H9 (cell line): ENCODE results near the gene RMRP. TPM values are rescaled to one million over a fixed set of nuclear protein-coding genes. Genes with fewer than 3 reads are reported as not detected.

Experiments used
- DNase-seq: peaks from one replicate; pipeline ENCODE4 v3.0.0-alpha.2; 2017
- H2AFZ ChIP-seq: one replicate; pipeline ENCODE4 v1.6.1; 2013; ENCODE audit warnings: mild to moderate bottlenecking, low read length, control low read depth, moderate library complexity
- H2AK5ac ChIP-seq: 2 replicates; pipeline ENCODE4 v1.6.1; 2013; ENCODE audit warnings: low read length, control low read depth, mixed read lengths; ENCODE audit not compliant: insufficient read length
- H2BK120ac ChIP-seq: one replicate; pipeline ENCODE4 v1.6.1; 2013; ENCODE audit warnings: low read depth, mild to moderate bottlenecking, low read length, control low read depth, inconsistent platforms; ENCODE audit not compliant: poor library complexity, severe bottlenecking
- H2BK12ac ChIP-seq: 2 replicates; pipeline ENCODE4 v1.6.1; 2013; ENCODE audit warnings: low read length, control low read depth, mixed read lengths, low read depth; ENCODE audit not compliant: insufficient read length
- H2BK15ac ChIP-seq: 2 replicates; pipeline ENCODE4 v1.6.1; 2013; ENCODE audit warnings: low read depth, low read length, control low read depth
- H2BK20ac ChIP-seq: one replicate; pipeline ENCODE4 v1.6.1; 2013; ENCODE audit warnings: low read depth, mild to moderate bottlenecking, low read length, control low read depth, inconsistent platforms; ENCODE audit not compliant: poor library complexity, severe bottlenecking
- H2BK5ac ChIP-seq: 2 replicates; pipeline ENCODE4 v1.6.1; 2013; ENCODE audit warnings: low read length, control low read depth, mixed read lengths; ENCODE audit not compliant: insufficient read length
- H3K14ac ChIP-seq: 2 replicates; pipeline ENCODE4 v1.6.1; 2013; ENCODE audit warnings: low read length, control low read depth; ENCODE audit not compliant: insufficient read depth
- H3K18ac ChIP-seq: 2 replicates; pipeline ENCODE4 v1.6.1; 2013; ENCODE audit warnings: low read depth, mild to moderate bottlenecking, mixed read lengths, low read length, control low read depth; ENCODE audit not compliant: insufficient read length
- H3K23ac ChIP-seq: 2 replicates; pipeline ENCODE4 v1.6.1; 2013; ENCODE audit warnings: low read length, control low read depth, mixed read lengths, low read depth; ENCODE audit not compliant: insufficient read length
- H3K23me2 ChIP-seq: 2 replicates; pipeline ENCODE4 v1.6.1; 2013; ENCODE audit warnings: low read depth, mild to moderate bottlenecking, mixed read lengths, low read length, control low read depth; ENCODE audit not compliant: insufficient read length, poor library complexity, severe bottlenecking
- H3K27ac ChIP-seq: 2 replicates; pipeline ENCODE4 v1.5.1; 2013; ENCODE audit warnings: low read length, control low read depth, mixed read lengths, low read depth; ENCODE audit not compliant: insufficient read length
- H3K27me3 ChIP-seq: 2 replicates; pipeline ENCODE4 v1.6.1; 2013; ENCODE audit warnings: low read length, control low read depth, inconsistent platforms; ENCODE audit not compliant: insufficient read depth
- H3K4ac ChIP-seq: 2 replicates; pipeline ENCODE4 v1.6.1; 2013; ENCODE audit warnings: low read depth, mild to moderate bottlenecking, control low read depth, inconsistent platforms, low read length, moderate library complexity
- H3K4me1 ChIP-seq: 2 replicates; pipeline ENCODE4 v1.6.1; 2013; ENCODE audit warnings: low read length, control low read depth, inconsistent platforms; ENCODE audit not compliant: insufficient read depth
- H3K4me2 ChIP-seq: 2 replicates; pipeline ENCODE4 v1.6.1; 2013; ENCODE audit warnings: low read length, control low read depth, mixed read lengths; ENCODE audit not compliant: insufficient read length, insufficient read depth
- H3K56ac ChIP-seq: 2 replicates; pipeline ENCODE4 v1.6.1; 2013; ENCODE audit warnings: low read depth, mild to moderate bottlenecking, mixed read lengths, low read length, control low read depth; ENCODE audit not compliant: insufficient read length
- H3K79me1 ChIP-seq: 2 replicates; pipeline ENCODE4 v1.6.1; 2013; ENCODE audit warnings: low read depth, mild to moderate bottlenecking, moderate library complexity, low read length, control low read depth, inconsistent platforms; ENCODE audit not compliant: insufficient read depth, poor library complexity, severe bottlenecking
- H3K79me2 ChIP-seq: 2 replicates; pipeline ENCODE4 v1.6.1; 2013; ENCODE audit warnings: low read length, control low read depth, inconsistent platforms; ENCODE audit not compliant: insufficient read depth
- H3K9ac ChIP-seq: 2 replicates; pipeline ENCODE4 v1.6.1; 2013; ENCODE audit warnings: low read length, control low read depth, mixed read lengths; ENCODE audit not compliant: insufficient read length; ENCODE audit errors: extremely low read depth
- H3K9me3 ChIP-seq: one replicate; pipeline ENCODE4 v1.6.1; 2013; ENCODE audit warnings: low read depth, low read length, inconsistent platforms; ENCODE audit not compliant: control insufficient read depth
- H3T11ph ChIP-seq: one replicate; pipeline ENCODE4 v1.6.1; 2013; ENCODE audit warnings: mild to moderate bottlenecking, low read length, control low read depth, inconsistent platforms
- H4K20me1 ChIP-seq: one replicate; pipeline ENCODE4 v1.6.1; 2013; ENCODE audit not compliant: control insufficient read depth, insufficient read length, insufficient read depth
- H4K5ac ChIP-seq: 2 replicates; pipeline ENCODE4 v1.6.1; 2013; ENCODE audit warnings: low read depth, mild to moderate bottlenecking, mixed read lengths, low read length, control low read depth; ENCODE audit not compliant: insufficient read length
- H4K8ac ChIP-seq: replicated peaks from 2 replicates; pipeline ENCODE4 v1.6.1; 2013; ENCODE audit warnings: low read length, control low read depth, mixed read lengths, low read depth; ENCODE audit not compliant: insufficient read length
- H4K91ac ChIP-seq: 2 replicates; pipeline ENCODE4 v1.6.1; 2013; ENCODE audit warnings: low read depth, mild to moderate bottlenecking, moderate library complexity, mixed read lengths, low read length, control low read depth; ENCODE audit not compliant: insufficient read length
- H3K27ac Mint-ChIP-seq, 3 experiments: 2 replicates in 2 of 3; 3 replicates in 1 of 3; pipeline ENCODE4 v1.8.0; 2020 to 2021; ENCODE audit warnings: mixed read lengths in 3 of 3, mild to moderate bottlenecking in 1 of 3, moderate library complexity in 1 of 3
- H3K27me3 Mint-ChIP-seq: 2 replicates; pipeline ENCODE4 v1.8.0; 2021; ENCODE audit warnings: low read depth, mild to moderate bottlenecking, moderate library complexity, mixed read lengths
- H3K36me3 Mint-ChIP-seq, 3 experiments: 2 replicates in 2 of 3; 3 replicates in 1 of 3; pipeline ENCODE4 v1.8.0; 2020 to 2021; ENCODE audit warnings: low read depth in 3 of 3, mixed read lengths in 3 of 3; ENCODE audit not compliant: insufficient read depth in 1 of 3
- H3K4me1 Mint-ChIP-seq, 2 experiments: 2 replicates each; pipeline ENCODE4 v1.8.0; 2020; ENCODE audit warnings: mixed read lengths in 2 of 2
- H3K4me3 Mint-ChIP-seq, 2 experiments: 2 replicates in 1 of 2; 3 replicates in 1 of 2; pipeline ENCODE4 v1.8.0; 2020 to 2021; ENCODE audit warnings: mild to moderate bottlenecking in 2 of 2, mixed read lengths in 2 of 2, moderate library complexity in 1 of 2
- H3K9me3 Mint-ChIP-seq, 2 experiments: 2 replicates in 1 of 2; 3 replicates in 1 of 2; pipeline ENCODE4 v1.8.0; 2020; ENCODE audit warnings: mild to moderate bottlenecking in 2 of 2, mixed read lengths in 2 of 2, moderate library complexity in 1 of 2
- WGBS: extraction: QIAGEN DNeasy Blood & Tissue Kit; methylation state at CpG from one replicate; pipeline ENCODE4 v1.1.7; 2013; ENCODE audit warnings: missing lambda C conversion rate, low lambda C conversion rate, mixed read lengths; ENCODE audit not compliant: insufficient read length; ENCODE audit errors: extremely low coverage; 5-methylcytosine and 5-hydroxymethylcytosine counted together
- total RNA-seq: library from RNA; stranded (reverse); gene quantifications from 2 replicates; pipeline ENCODE4 v1.2.1, GENCODE V29; 2021
- TF ChIP-seq, protein P1 (sequence below): fragments of 200-600 bp; sonication (generic); conservative IDR thresholded peaks from 3 replicates; pipeline ENCODE4 v1.8.0; 2021; ENCODE audit warnings: antibody characterized with exemption, mild to moderate bottlenecking

The RMRP gene
- total RNA-seq, 1 experiment from 2014 or later: 18,417 TPM

DNA sequence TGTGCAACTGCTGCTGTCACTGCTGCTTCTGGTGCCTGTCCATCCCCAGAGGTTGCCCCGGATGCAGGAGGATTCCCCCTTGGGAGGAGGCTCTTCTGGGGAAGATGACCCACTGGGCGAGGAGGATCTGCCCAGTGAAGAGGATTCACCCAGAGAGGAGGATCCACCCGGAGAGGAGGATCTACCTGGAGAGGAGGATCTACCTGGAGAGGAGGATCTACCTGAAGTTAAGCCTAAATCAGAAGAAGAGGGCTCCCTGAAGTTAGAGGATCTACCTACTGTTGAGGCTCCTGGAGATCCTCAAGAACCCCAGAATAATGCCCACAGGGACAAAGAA is 16.2 kb upstream of the RMRP start:
- H3K4me1 ChIP-seq: no peaks in the 10 kb centered on the region
- H2BK120ac ChIP-seq: no peak overlapping the region
- H3K9me3 ChIP-seq: no peaks in the 10 kb centered on the region
- Mint-ChIP-seq H3K27me3 (peaks cover 35% of the 10 kb centered on the region), H3K36me3 (no peaks in the 10 kb centered on the region; a peak in 1 of 7 replicates), H3K9me3 (no peaks in the 10 kb centered on the region), H3K4me3 (no peak overlapping the region), H3K27ac (no peak overlapping the region), H3K4me1 (peaks cover 7 to 14% of the 10 kb centered on the region in 2 experiments)
- no peak overlapping the region for H2BK20ac ChIP-seq
- no peak overlapping the region for H4K91ac ChIP-seq
- H2BK5ac ChIP-seq: no peak overlapping the region
- no peak overlapping the region for H2AFZ ChIP-seq
- H4K8ac ChIP-seq: no peak overlapping the region
- WGBS: no CpG with 5 or more reads among the region's 3 CpGs
- H3K4ac ChIP-seq: no peak overlapping the region
- no peak overlapping the region for H3T11ph ChIP-seq
- H3K23me2 ChIP-seq: no peaks in the 10 kb centered on the region
- H3K27ac ChIP-seq: no peak overlapping the region
- TF ChIP-seq, protein P1, sequence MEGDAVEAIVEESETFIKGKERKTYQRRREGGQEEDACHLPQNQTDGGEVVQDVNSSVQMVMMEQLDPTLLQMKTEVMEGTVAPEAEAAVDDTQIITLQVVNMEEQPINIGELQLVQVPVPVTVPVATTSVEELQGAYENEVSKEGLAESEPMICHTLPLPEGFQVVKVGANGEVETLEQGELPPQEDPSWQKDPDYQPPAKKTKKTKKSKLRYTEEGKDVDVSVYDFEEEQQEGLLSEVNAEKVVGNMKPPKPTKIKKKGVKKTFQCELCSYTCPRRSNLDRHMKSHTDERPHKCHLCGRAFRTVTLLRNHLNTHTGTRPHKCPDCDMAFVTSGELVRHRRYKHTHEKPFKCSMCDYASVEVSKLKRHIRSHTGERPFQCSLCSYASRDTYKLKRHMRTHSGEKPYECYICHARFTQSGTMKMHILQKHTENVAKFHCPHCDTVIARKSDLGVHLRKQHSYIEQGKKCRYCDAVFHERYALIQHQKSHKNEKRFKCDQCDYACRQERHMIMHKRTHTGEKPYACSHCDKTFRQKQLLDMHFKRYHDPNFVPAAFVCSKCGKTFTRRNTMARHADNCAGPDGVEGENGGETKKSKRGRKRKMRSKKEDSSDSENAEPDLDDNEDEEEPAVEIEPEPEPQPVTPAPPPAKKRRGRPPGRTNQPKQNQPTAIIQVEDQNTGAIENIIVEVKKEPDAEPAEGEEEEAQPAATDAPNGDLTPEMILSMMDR: no peak
- H3K23ac ChIP-seq: no peak overlapping the region
- no peaks in the 10 kb centered on the region for H3K79me1 ChIP-seq
- H3K79me2 ChIP-seq: no peaks in the 10 kb centered on the region
- peaks cover 3% of the 10 kb centered on the region; the same call in 1 of the 2 replicates for H3K27me3 ChIP-seq
- H4K5ac ChIP-seq: no peak overlapping the region
- H2BK15ac ChIP-seq: no peak overlapping the region
- no peak overlapping the region for H2AK5ac ChIP-seq
- no peaks in the 10 kb centered on the region for H4K20me1 ChIP-seq
- no peak overlapping the region for H2BK12ac ChIP-seq
- H3K4me2 ChIP-seq: no peak overlapping the region
- no peak overlapping the region for H3K14ac ChIP-seq
- H3K18ac ChIP-seq: no peak overlapping the region
- H3K56ac ChIP-seq: no peak overlapping the region
- DNase-seq: no peak
- no peak overlapping the region for H3K9ac ChIP-seq
